Measurements from ENCODE around the gene NPY1R.
A peak's percentile ranks its signal among the peaks of the same experiment; 100 is the strongest.

The NPY1R gene

GRCh38 chr4:163353054-163353453, 20.7 kb upstream of the NPY1R start:
- ChIA-PET POLR2A (ENCODE audit: low non-redundant PET) (no interaction called here), CTCF (no interaction called here)
- no peak overlapping the region for H3K27ac ChIP-seq
- DNase-seq (ENCODE audit: low spot score): no peak
- no peak for TF ChIP-seq CTCF (conservative IDR thresholded peaks at IDR 0.05; ENCODE audit: low read depth)

- CTCF ChIA-PET: no interaction called here
- no peak for DNase-seq (ENCODE audit: low spot score)
- no peak overlapping the region for H3K27ac ChIP-seq
- POLR2A ChIA-PET (ENCODE audit: low non-redundant PET): no interaction called here
- TF ChIP-seq CTCF (conservative IDR thresholded peaks at IDR 0.05; ENCODE audit: low read depth): no peak
These were observed 18.3 kb upstream of the NPY1R start for GRCh38 chr4:163350672-163351071.

- POLR2A ChIA-PET (ENCODE audit: low non-redundant PET): no interaction called here
- no peak for DNase-seq (ENCODE audit: low spot score)
- H3K27ac ChIP-seq: no peak overlapping the region
- TF ChIP-seq CTCF (conservative IDR thresholded peaks at IDR 0.05; ENCODE audit: low read depth): no peak
- CTCF ChIA-PET: no interaction called here
These were observed 12.0 kb upstream of the NPY1R start for GRCh38 chr4:163344147-163345125.

GRCh38 chr4:163343604-163344146, 11.3 kb upstream of the NPY1R start, which contains the start of gene NPY5R:
NPY5R (plus strand) TSS chr4:163343892; CDS start chr4:163350274, 6,382 bp downstream.
- CTCF ChIA-PET: no interaction called here
- no peak within 1 kb of the TSS for H3K27ac ChIP-seq
- DNase-seq (ENCODE audit: low spot score): no peak
- POLR2A ChIA-PET (ENCODE audit: low non-redundant PET): no interaction called here
- TF ChIP-seq CTCF (conservative IDR thresholded peaks at IDR 0.05; ENCODE audit: low read depth): no peak

GRCh38 chr4:163335384-163335783, 3.0 kb upstream of the NPY1R start:
- no peak for DNase-seq (ENCODE audit: low spot score)
- POLR2A ChIA-PET (ENCODE audit: low non-redundant PET): no interaction called here
- CTCF ChIA-PET: no interaction called here
- no peak overlapping the region for H3K27ac ChIP-seq
- TF ChIP-seq CTCF (conservative IDR thresholded peaks at IDR 0.05; ENCODE audit: low read depth): no peak

GRCh38 chr4:163331629-163332376, 593 bp downstream of the NPY1R start:
- ChIA-PET CTCF (interaction anchor here (0.6 to 2.1 kb wide), 8 partner anchors 25 to 834 kb away, joined by 3 to 8 read pairs (median 3); no protein-coding TSS in a partner anchor), POLR2A (ENCODE audit: low non-redundant PET) (no interaction called here)
- peak; percentile 20 for DNase-seq (ENCODE audit: low spot score)
- TF ChIP-seq CTCF (conservative IDR thresholded peaks at IDR 0.05; ENCODE audit: low read depth): no peak
- no peak overlapping the region for H3K27ac ChIP-seq
